Adrenal gland (tissue), 12 donors: ENCODE measurements around the gene FOXJ1. TPM values are rescaled to one million over a fixed set of nuclear protein-coding genes. Genes with fewer than 3 reads are reported as not detected.

Experiments
- DNase-seq, 7 donors: peaks; one replicate each; pipeline ENCODE4 v3.0.0-alpha.2; 2019 to 2020
- H3K27ac ChIP-seq, 5 donors: fragments of 200-600 bp; sonication (generic) in 4 of 5; 1 replicate in 3 of 5; 2 replicates in 2 of 5; pipeline versions ENCODE4 v1.5.1 to v1.8.0; 2016 to 2020; ENCODE audit warnings: mild to moderate bottlenecking in 1 of 5
- H3K27me3 ChIP-seq: fragments of 200-600 bp; 2 replicates; pipeline ENCODE4 v1.8.0; 2021
- H3K36me3 ChIP-seq, 2 donors: fragments of 200-600 bp; replicated peaks in 1 of 2; 1 replicate in 1 of 2; 2 replicates in 1 of 2; pipeline versions ENCODE4 v1.5.1 to v1.8.0; 2018 to 2022
- H3K4me1 ChIP-seq, 2 donors: fragments of 200-600 bp; replicated peaks in 1 of 2; 1 replicate in 1 of 2; 2 replicates in 1 of 2; pipeline versions ENCODE4 v1.5.1 to v1.8.0; 2018 to 2021
- H3K4me3 ChIP-seq, 4 donors: fragments of 200-600 bp; sonication (generic) in 3 of 4; one replicate each; pipeline ENCODE4 v1.5.1; 2016 to 2018
- H3K9me3 ChIP-seq, 3 donors: fragments of 200-600 bp; sonication (generic) in 1 of 3; replicated peaks in 1 of 3; 1 replicate in 2 of 3; 2 replicates in 1 of 3; pipeline versions ENCODE4 v1.5.1 to v1.8.0; 2016 to 2021
- CTCF ChIP-seq, 6 experiments: fragments of 450-650 bp in 4 of 6; fragments of 200-600 bp in 2 of 6; sonication (generic) in 1 of 6; IDR thresholded peaks; 1 replicate in 5 of 6; 2 replicates in 1 of 6; pipeline versions ENCODE4 v1.5.1 to v1.8.0; 2016 to 2021; ENCODE audit warnings: antibody characterized with exemption in 6 of 6, mild to moderate bottlenecking in 2 of 6, moderate library complexity in 1 of 6
- POLR2A ChIP-seq, 2 donors: fragments of 450-650 bp; IDR thresholded peaks; one replicate each; pipeline ENCODE4 v1.6.1; 2017; ENCODE audit warnings: antibody characterized with exemption in 2 of 2, mild to moderate bottlenecking in 2 of 2, moderate library complexity in 1 of 2
- WGBS, 4 donors: extraction: QIAGEN DNeasy Blood & Tissue Kit in 2 of 4; methylation state at CpG; one replicate each; pipeline versions ENCODE4 v1.1.5 to v1.1.7; 2013 to 2017; 5-methylcytosine and 5-hydroxymethylcytosine counted together
- intact Hi-C, 2 donors: fragments of 100-400 bp; cut with DNase I; formaldehyde crosslinking; loops; one replicate each; pipeline versions ENCODE4 v1.14.1 to v1.15.0; 2022 to 2023
- polyA plus RNA-seq, 3 donors: library from polyadenylated mRNA; stranded (reverse); fragments of 200-250 nt in 2 of 3; fragments of 350-450 nt in 1 of 3; fragmentation: Illumina TruSeq in 1 of 3; extraction: RNeasy Lipid Tissue Mini Kit (QIAGEN cat#74804) in 1 of 3; gene quantifications; one replicate each; pipeline ENCODE4 v1.2.3, GENCODE V29; 2013 to 2014
- total RNA-seq, 9 donors: library from RNA; depleted of rRNA in 4 of 9; stranded (reverse); fragments of >200 nt in 4 of 9; fragments of 120-200 nt in 1 of 9; fragmentation: NEBNext Ultra II Directional in 1 of 9; extraction: Animal tissue kit (Norgen Biotek cat#: 25700) in 1 of 9; gene quantifications; one replicate each; pipeline versions ENCODE4 v1.1.0 to v1.2.4, GENCODE V29; 2013 to 2023
- donor health status: healthy with polysubstance abuse.
- donor health status: Bipolar disorder and iron deficiency.
- donor health status: DM: yes; HTN: yes; CAD: no.
- donor health status: DM: no; HTN: no; CAD: no.
- donor health status: DM: no; HTN: no; CAD: no.
- donor health status: DM: yes; HTN: yes; CAD: no.

The FOXJ1 gene
- total and polyA plus RNA-seq, 12 donors: 0.06 to 0.18 (median 0.07) TPM; not detected in 9

- Histone ChIP-seq H3K36me3 (no peaks in the 10 kb centered on the region), H3K4me1 (no peaks in the 10 kb centered on the region), H3K27ac (no peak overlapping the region), H3K9me3 (no peaks in the 10 kb centered on the region), H3K27me3 (no peaks in the 10 kb centered on the region), H3K4me3 (no peak overlapping the region)
- TF ChIP-seq POLR2A (IDR thresholded peaks at IDR 0.05): no peak
- TF ChIP-seq CTCF (IDR thresholded peaks at IDR 0.05): no peak
- DNase-seq: no peak
- intact Hi-C loops: no loop called here
- 86 to 97% (median 94%) methylated on average over 8 to 9 of the region's 9 CpGs for WGBS, 4 donors
These were observed 12.2 kb upstream of the FOXJ1 start for GRCh38 chr17:76153202-76153601.

GRCh38 chr17:76152591-76152990, 11.5 kb upstream of the FOXJ1 start:
- TF ChIP-seq POLR2A (IDR thresholded peaks at IDR 0.05) (no peak), CTCF (IDR thresholded peaks at IDR 0.05) (no peak)
- Histone ChIP-seq H3K9me3 (no peaks in the 10 kb centered on the region), H3K27me3 (no peaks in the 10 kb centered on the region), H3K36me3 (no peaks in the 10 kb centered on the region), H3K4me3 (no peak overlapping the region), H3K27ac (no peak overlapping the region), H3K4me1 (no peaks in the 10 kb centered on the region)
- no peak for DNase-seq
- 85 to 92% (median 88%) methylated on average over 7 of the region's 7 CpGs for WGBS, 4 donors
- intact Hi-C loops: no loop called here

GRCh38 chr17:76151896-76152454, 10.9 kb upstream of the FOXJ1 start:
- Histone ChIP-seq H3K27ac (no peak overlapping the region), H3K4me1 (no peaks in the 10 kb centered on the region), H3K4me3 (no peak overlapping the region), H3K36me3 (no peaks in the 10 kb centered on the region), H3K9me3 (no peaks in the 10 kb centered on the region), H3K27me3 (no peaks in the 10 kb centered on the region)
- 90 to 97% (median 93%) methylated on average over 8 of the region's 8 CpGs for WGBS, 4 donors
- intact Hi-C loops: no loop called here
- TF ChIP-seq CTCF (IDR thresholded peaks at IDR 0.05) (no peak), POLR2A (IDR thresholded peaks at IDR 0.05) (no peak)
- no peak for DNase-seq

GRCh38 chr17:76150712-76151622, 9.9 kb upstream of the FOXJ1 start:
- TF ChIP-seq POLR2A (IDR thresholded peaks at IDR 0.05) (no peak), CTCF (IDR thresholded peaks at IDR 0.05) (no peak)
- intact Hi-C loops: no loop called here
- WGBS, 4 donors: 90 to 94% (median 90%) methylated on average over 23 of the region's 23 CpGs
- no peak for DNase-seq
- no peak overlapping the region for H3K4me3 ChIP-seq
- H3K4me1 ChIP-seq: peaks cover 3 to 4% of the 10 kb centered on the region in 2 donors
- no peaks in the 10 kb centered on the region for H3K27me3 ChIP-seq
- no peaks in the 10 kb centered on the region for H3K9me3 ChIP-seq
- no peak overlapping the region for H3K27ac ChIP-seq
- H3K36me3 ChIP-seq: no peaks in the 10 kb centered on the region
